PC-3 (cell line): ENCODE data around the gene TEAD4. TPM values are rescaled to one million over a fixed set of nuclear protein-coding genes. Genes with fewer than 3 reads are reported as not detected.

Source experiments
- ATAC-seq: fragments of 200-7000 bp; cut with Tn5 transposase; 2 replicates; pipeline ENCODE4 v1.9.1; 2020; ENCODE audit warnings: mild to moderate bottlenecking, moderate library complexity
- BruUV-seq: library from RNA; stranded (reverse); fragments of 400-500 nt; replicated peaks from 2 replicates; lab custom pipeline; 2021; lab: Mats Ljungman, UMichigan
- CTCF ChIA-PET: fragments of 300-600 bp; sonication (Branson Sonifier 250); formaldehyde crosslinking; loops from one replicate; lab custom pipeline; 2022; ENCODE audit warnings: antibody characterized with exemption; lab: Charles Lee
- POLR2A ChIA-PET: fragments of 300-600 bp; sonication (Branson Sonifier 250); formaldehyde crosslinking; loops from one replicate; lab custom pipeline; 2022; ENCODE audit warnings: antibody characterized with exemption; ENCODE audit not compliant: unreplicated experiment; lab: Charles Lee
- DNase-seq: peaks from one replicate; pipeline ENCODE4 v3.0.0-alpha.2; 2015
- H2AFZ ChIP-seq: fragments of 300-600 bp; sonication (generic); 2 replicates; pipeline ENCODE4 v1.6.0; 2016; ENCODE audit warnings: antibody characterized with exemption, low read length
- H3F3A ChIP-seq: fragments of 300-600 bp; sonication (generic); one replicate; pipeline ENCODE4 v1.6.0; 2017; ENCODE audit warnings: antibody characterized with exemption, low read length, control low read depth, mild to moderate bottlenecking; ENCODE audit not compliant: unreplicated experiment
- H3K27ac ChIP-seq: fragments of 300-600 bp; sonication (generic); 2 replicates; pipeline ENCODE4 v1.5.1; 2016; ENCODE audit warnings: mild to moderate bottlenecking, low read length
- H3K27me3 ChIP-seq: fragments of 300-600 bp; sonication (generic); 2 replicates; pipeline ENCODE4 v1.6.1; 2016; ENCODE audit warnings: low read length, mixed read lengths
- H3K36me3 ChIP-seq: fragments of 300-600 bp; sonication (generic); 2 replicates; pipeline ENCODE4 v1.6.1; 2016; ENCODE audit warnings: low read depth, mixed run types, low read length, mixed read lengths
- H3K4me1 ChIP-seq: fragments of 300-600 bp; sonication (generic); 2 replicates; pipeline ENCODE4 v1.5.1; 2016; ENCODE audit warnings: low read length; ENCODE audit not compliant: insufficient read depth
- H3K4me2 ChIP-seq: fragments of 300-600 bp; sonication (generic); 2 replicates; pipeline ENCODE4 v1.6.0; 2016; ENCODE audit warnings: low read length
- H3K4me3 ChIP-seq: fragments of 300-600 bp; sonication (generic); 2 replicates; pipeline ENCODE4 v1.5.1; 2016; ENCODE audit warnings: mild to moderate bottlenecking, low read length, mixed read lengths
- H3K79me2 ChIP-seq: fragments of 300-600 bp; sonication (generic); 2 replicates; pipeline ENCODE4 v1.6.1; 2017; ENCODE audit warnings: low read length, mixed read lengths
- H3K9ac ChIP-seq: fragments of 300-600 bp; sonication (generic); 2 replicates; pipeline ENCODE4 v1.6.0; 2016; ENCODE audit warnings: mild to moderate bottlenecking, low read length
- H3K9me2 ChIP-seq: fragments of 300-600 bp; sonication (generic); replicated peaks from 2 replicates; pipeline ENCODE4 v1.6.1; 2016; ENCODE audit warnings: mixed run types, low read length, mixed read lengths
- H3K9me3 ChIP-seq: fragments of 300-600 bp; sonication (generic); 2 replicates; pipeline ENCODE4 v1.6.1; 2016; ENCODE audit warnings: low read length, mixed read lengths
- H4K20me1 ChIP-seq: fragments of 300-600 bp; sonication (generic); 2 replicates; pipeline ENCODE4 v1.6.1; 2016; ENCODE audit warnings: low read length, mixed read lengths
- EZH2 ChIP-seq: fragments of 300-600 bp; sonication (generic); IDR thresholded peaks from one replicate; pipeline ENCODE4 v1.6.1; 2017; ENCODE audit warnings: antibody characterized with exemption, mild to moderate bottlenecking, low read length; ENCODE audit not compliant: unreplicated experiment
- EZH2phosphoT487 ChIP-seq: fragments of 300-600 bp; sonication (generic); IDR thresholded peaks from 2 replicates; pipeline ENCODE4 v1.6.1; 2018; ENCODE audit warnings: mild to moderate bottlenecking, antibody characterized with exemption, low read length, borderline replicate concordance
- intact Hi-C: fragments of 100-400 bp; cut with micrococcal nuclease; formaldehyde crosslinking; loops from 2 replicates; pipeline ENCODE4 v1.9.0; 2023
- total RNA-seq: library from RNA; depleted of rRNA; stranded (reverse); fragments of >200 nt; gene quantifications from 2 replicates; pipeline ENCODE4 v1.2.3, GENCODE V29; 2014
- TF ChIP-seq, protein P1 (sequence below): fragments of 300-600 bp; sonication (generic); conservative IDR thresholded peaks from 2 replicates; pipeline ENCODE4 v1.5.1; 2017; ENCODE audit warnings: antibody characterized with exemption, low read depth, mild to moderate bottlenecking, low read length

The TEAD4 gene
- total RNA-seq, 1 experiment from 2014 or later = 22.3 TPM

- ATAC-seq (no peak), DNase-seq (no peak)
- Histone ChIP-seq H3K4me3 (no peak overlapping the region), H3K79me2 (no peaks in the 10 kb centered on the region), H3K27ac (no peak overlapping the region), H3K27me3 (no peaks in the 10 kb centered on the region), H3K4me1 (no peaks in the 10 kb centered on the region), H3K9me3 (no peaks in the 10 kb centered on the region), H3F3A (no peaks in the 10 kb centered on the region), H4K20me1 (no peaks in the 10 kb centered on the region), H3K4me2 (no peak overlapping the region), H2AFZ (no peak overlapping the region), H3K9ac (no peak overlapping the region), H3K36me3 (peaks cover 6% of the 10 kb centered on the region; the same call in 1 of the 2 replicates), H3K9me2 (no peaks in the 10 kb centered on the region)
- CTCF ChIA-PET = no interaction called here
- no TSS peak for BruUV-seq
- intact Hi-C loops = no loop called here
- TF ChIP-seq, protein P1, sequence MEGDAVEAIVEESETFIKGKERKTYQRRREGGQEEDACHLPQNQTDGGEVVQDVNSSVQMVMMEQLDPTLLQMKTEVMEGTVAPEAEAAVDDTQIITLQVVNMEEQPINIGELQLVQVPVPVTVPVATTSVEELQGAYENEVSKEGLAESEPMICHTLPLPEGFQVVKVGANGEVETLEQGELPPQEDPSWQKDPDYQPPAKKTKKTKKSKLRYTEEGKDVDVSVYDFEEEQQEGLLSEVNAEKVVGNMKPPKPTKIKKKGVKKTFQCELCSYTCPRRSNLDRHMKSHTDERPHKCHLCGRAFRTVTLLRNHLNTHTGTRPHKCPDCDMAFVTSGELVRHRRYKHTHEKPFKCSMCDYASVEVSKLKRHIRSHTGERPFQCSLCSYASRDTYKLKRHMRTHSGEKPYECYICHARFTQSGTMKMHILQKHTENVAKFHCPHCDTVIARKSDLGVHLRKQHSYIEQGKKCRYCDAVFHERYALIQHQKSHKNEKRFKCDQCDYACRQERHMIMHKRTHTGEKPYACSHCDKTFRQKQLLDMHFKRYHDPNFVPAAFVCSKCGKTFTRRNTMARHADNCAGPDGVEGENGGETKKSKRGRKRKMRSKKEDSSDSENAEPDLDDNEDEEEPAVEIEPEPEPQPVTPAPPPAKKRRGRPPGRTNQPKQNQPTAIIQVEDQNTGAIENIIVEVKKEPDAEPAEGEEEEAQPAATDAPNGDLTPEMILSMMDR = no peak
- TF ChIP-seq EZH2phosphoT487 = no peak
- no peak for TF ChIP-seq EZH2
- POLR2A ChIA-PET = no interaction called here
Measured at GRCh38 chr12:2939191-2939590, 20.0 kb upstream of the TEAD4 start.

DNA sequence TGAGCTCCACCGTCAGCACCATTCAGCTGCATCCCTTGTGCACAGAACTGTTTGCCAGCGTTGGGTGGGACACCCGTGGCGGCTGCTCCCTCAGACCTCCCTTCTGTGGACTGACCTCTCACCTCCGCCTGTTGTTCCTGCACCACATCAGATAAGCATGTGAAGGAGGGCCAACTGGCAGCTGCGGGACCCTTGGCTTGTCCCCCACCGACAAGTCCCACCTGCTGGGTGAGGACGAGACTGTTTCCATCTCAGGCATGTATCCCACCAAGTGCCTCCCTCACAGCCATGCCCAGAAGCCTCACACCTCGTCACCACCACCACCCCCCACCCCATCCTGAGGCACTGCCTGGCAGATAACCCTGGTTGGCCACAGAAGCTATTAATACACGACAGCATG lies 18.6 kb upstream of the TEAD4 start:
- Histone ChIP-seq H3K4me2 (no peak overlapping the region), H3K79me2 (no peaks in the 10 kb centered on the region), H3K9me2 (no peaks in the 10 kb centered on the region), H3K4me3 (no peak overlapping the region), H3F3A (no peaks in the 10 kb centered on the region), H3K27ac (no peak overlapping the region), H3K9ac (no peak overlapping the region), H4K20me1 (no peaks in the 10 kb centered on the region), H3K4me1 (no peaks in the 10 kb centered on the region), H2AFZ (no peak overlapping the region), H3K36me3 (no peaks in the 10 kb centered on the region; the same call in 1 of the 2 replicates), H3K9me3 (no peaks in the 10 kb centered on the region), H3K27me3 (no peaks in the 10 kb centered on the region)
- ChIA-PET POLR2A (no interaction called here), CTCF (interaction anchor here (0.6 kb wide), 1 partner anchor 18 kb away, joined by 3 read pairs; no protein-coding TSS in a partner anchor)
- no peak for TF ChIP-seq EZH2phosphoT487
- no peak for TF ChIP-seq EZH2
- TF ChIP-seq, protein P1 = no peak
- intact Hi-C loops = no loop called here
- no peak for DNase-seq
- no TSS peak for BruUV-seq
- no peak for ATAC-seq

- TF ChIP-seq EZH2phosphoT487 (no peak), EZH2 (no peak)
- TF ChIP-seq, protein P1 = no peak
- no peaks in the 10 kb centered on the region for H3K9me3 ChIP-seq
- ChIA-PET POLR2A (no interaction called here), CTCF (no interaction called here)
- H3K27ac ChIP-seq = no peak overlapping the region
- H3K4me2 ChIP-seq = no peak overlapping the region
- BruUV-seq = no TSS peak
- no peak overlapping the region for H3K4me3 ChIP-seq
- H3K4me1 ChIP-seq = no peaks in the 10 kb centered on the region
- H3K9me2 ChIP-seq = no peaks in the 10 kb centered on the region
- DNase-seq = no peak
- intact Hi-C loops = no loop called here
- no peaks in the 10 kb centered on the region; the same call in 1 of the 2 replicates for H3K36me3 ChIP-seq
- H4K20me1 ChIP-seq = no peaks in the 10 kb centered on the region
- no peak overlapping the region for H2AFZ ChIP-seq
- no peak for ATAC-seq
- no peaks in the 10 kb centered on the region for H3K79me2 ChIP-seq
- no peaks in the 10 kb centered on the region for H3F3A ChIP-seq
- no peaks in the 10 kb centered on the region for H3K27me3 ChIP-seq
- H3K9ac ChIP-seq = no peak overlapping the region
Measured at GRCh38 chr12:2941524-2941923, 17.7 kb upstream of the TEAD4 start.
